Measurements from ENCODE around the gene STX10.

DNA sequence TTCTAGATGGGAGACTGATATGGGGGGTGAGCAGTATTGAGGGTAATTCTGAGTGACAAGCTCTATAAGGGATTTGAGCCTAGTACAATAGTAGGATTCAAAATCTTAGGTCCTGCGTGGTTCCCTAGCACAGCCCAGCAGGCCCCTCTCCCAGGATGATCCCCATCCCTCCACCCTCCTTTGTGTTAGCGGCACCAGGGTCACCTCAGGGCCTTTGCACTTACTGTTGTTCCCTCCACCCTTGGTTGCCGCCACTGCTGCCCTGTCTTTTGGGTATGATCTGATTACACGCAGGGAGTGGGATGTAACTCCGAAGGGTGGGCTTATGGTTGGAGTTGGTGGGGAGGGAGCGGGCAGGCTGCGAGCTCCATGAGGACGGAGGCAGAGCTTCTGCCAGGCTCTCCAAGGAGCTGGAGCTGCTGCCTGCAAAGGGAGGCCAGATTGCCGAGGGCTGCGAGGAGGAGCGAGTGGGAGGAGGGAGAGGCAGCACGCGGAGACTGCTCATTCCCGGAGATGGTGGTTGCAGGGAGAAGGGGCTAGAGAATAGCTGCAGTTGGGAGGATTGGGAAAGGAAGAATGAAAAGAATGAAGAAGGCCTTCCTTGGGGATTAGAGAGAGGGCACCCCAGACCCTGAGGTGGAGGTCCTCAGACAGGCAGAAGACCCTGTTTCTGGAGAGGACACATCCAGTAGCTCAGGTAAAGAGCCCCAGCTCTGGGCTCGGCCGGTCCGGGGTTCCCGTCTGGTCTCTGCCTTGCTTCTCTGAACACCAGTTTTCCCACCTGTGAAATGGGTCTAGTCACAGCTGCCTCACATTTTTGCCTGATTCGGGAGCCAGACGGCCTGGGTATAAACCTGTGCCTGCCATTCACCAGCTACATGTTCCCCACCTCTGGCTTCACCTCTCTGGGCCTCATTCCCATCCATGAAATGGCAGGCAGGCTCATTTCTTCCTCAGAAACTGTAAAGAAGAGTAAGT is 26.9 kb downstream of the STX10 start:
- no peak for TF ChIP-seq TAF1 (IDR thresholded peaks at IDR 0.05; ENCODE audit: borderline replicate concordance, low read depth, low read length)
- TF ChIP-seq, protein P1, sequence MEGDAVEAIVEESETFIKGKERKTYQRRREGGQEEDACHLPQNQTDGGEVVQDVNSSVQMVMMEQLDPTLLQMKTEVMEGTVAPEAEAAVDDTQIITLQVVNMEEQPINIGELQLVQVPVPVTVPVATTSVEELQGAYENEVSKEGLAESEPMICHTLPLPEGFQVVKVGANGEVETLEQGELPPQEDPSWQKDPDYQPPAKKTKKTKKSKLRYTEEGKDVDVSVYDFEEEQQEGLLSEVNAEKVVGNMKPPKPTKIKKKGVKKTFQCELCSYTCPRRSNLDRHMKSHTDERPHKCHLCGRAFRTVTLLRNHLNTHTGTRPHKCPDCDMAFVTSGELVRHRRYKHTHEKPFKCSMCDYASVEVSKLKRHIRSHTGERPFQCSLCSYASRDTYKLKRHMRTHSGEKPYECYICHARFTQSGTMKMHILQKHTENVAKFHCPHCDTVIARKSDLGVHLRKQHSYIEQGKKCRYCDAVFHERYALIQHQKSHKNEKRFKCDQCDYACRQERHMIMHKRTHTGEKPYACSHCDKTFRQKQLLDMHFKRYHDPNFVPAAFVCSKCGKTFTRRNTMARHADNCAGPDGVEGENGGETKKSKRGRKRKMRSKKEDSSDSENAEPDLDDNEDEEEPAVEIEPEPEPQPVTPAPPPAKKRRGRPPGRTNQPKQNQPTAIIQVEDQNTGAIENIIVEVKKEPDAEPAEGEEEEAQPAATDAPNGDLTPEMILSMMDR (IDR thresholded peaks at IDR 0.05), result no peak
- TF ChIP-seq, protein P2, sequence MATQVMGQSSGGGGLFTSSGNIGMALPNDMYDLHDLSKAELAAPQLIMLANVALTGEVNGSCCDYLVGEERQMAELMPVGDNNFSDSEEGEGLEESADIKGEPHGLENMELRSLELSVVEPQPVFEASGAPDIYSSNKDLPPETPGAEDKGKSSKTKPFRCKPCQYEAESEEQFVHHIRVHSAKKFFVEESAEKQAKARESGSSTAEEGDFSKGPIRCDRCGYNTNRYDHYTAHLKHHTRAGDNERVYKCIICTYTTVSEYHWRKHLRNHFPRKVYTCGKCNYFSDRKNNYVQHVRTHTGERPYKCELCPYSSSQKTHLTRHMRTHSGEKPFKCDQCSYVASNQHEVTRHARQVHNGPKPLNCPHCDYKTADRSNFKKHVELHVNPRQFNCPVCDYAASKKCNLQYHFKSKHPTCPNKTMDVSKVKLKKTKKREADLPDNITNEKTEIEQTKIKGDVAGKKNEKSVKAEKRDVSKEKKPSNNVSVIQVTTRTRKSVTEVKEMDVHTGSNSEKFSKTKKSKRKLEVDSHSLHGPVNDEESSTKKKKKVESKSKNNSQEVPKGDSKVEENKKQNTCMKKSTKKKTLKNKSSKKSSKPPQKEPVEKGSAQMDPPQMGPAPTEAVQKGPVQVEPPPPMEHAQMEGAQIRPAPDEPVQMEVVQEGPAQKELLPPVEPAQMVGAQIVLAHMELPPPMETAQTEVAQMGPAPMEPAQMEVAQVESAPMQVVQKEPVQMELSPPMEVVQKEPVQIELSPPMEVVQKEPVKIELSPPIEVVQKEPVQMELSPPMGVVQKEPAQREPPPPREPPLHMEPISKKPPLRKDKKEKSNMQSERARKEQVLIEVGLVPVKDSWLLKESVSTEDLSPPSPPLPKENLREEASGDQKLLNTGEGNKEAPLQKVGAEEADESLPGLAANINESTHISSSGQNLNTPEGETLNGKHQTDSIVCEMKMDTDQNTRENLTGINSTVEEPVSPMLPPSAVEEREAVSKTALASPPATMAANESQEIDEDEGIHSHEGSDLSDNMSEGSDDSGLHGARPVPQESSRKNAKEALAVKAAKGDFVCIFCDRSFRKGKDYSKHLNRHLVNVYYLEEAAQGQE (IDR thresholded peaks at IDR 0.05; ENCODE audit: low read depth, low read length), result no peak
